Measurements from ENCODE around the gene CADPS.

GRCh38 chr3:62859203-62859791 is 15.9 kb downstream of the CADPS start:
- TF ChIP-seq GATA3 (IDR thresholded peaks at IDR 0.05; ENCODE audit: low read depth, low read length) (no peak), GATA2 (IDR thresholded peaks at IDR 0.05; ENCODE audit: low read depth, low read length) (no peak)

Measured in SH-SY5Y (cell line).